Stomach smooth muscle (tissue), 2 donors: ENCODE measurements around the gene HACL1.

Experiments used
- H3K27ac ChIP-seq: one replicate; pipeline ENCODE4 v1.7.0; 2013; ENCODE audit warnings: mild to moderate bottlenecking, low read length, inconsistent platforms
- H3K27me3 ChIP-seq, 2 donors: one replicate each; pipeline ENCODE4 v1.7.0; 2013; ENCODE audit warnings: low read length in 2 of 2; ENCODE audit not compliant: insufficient read depth in 2 of 2, control insufficient read depth in 1 of 2
- H3K36me3 ChIP-seq, 2 donors: one replicate each; pipeline ENCODE4 v1.7.0; 2013; ENCODE audit warnings: low read length in 2 of 2; ENCODE audit not compliant: control insufficient read depth in 2 of 2, insufficient read depth in 2 of 2
- H3K4me1 ChIP-seq: one replicate; pipeline ENCODE4 v1.7.0; 2013; ENCODE audit warnings: low read length; ENCODE audit not compliant: control insufficient read depth, insufficient read depth
- H3K4me3 ChIP-seq, 2 donors: one replicate each; pipeline ENCODE4 v1.7.0; 2013; ENCODE audit warnings: low read length in 2 of 2
- H3K9ac ChIP-seq, 2 donors: one replicate each; pipeline ENCODE4 v1.7.0; 2013; ENCODE audit warnings: low read length in 2 of 2, mild to moderate bottlenecking in 1 of 2
- H3K9me3 ChIP-seq, 2 donors: one replicate each; pipeline ENCODE4 v1.7.0; 2013; ENCODE audit warnings: low read length in 2 of 2; ENCODE audit not compliant: control insufficient read depth in 2 of 2
- donor health status: healthy.
- donor health status: Pancreatic carcinoma.

The HACL1 gene

GRCh38 chr3:15637131-15637951, 36.0 kb upstream of the HACL1 start:
- peak overlapping the region in 1 of 2 donors; percentile 22 for H3K4me3 ChIP-seq
- peak overlapping the region in 1 of 2 donors; percentile 13 for H3K9ac ChIP-seq
- H3K36me3 ChIP-seq = peaks cover 4 to 6% of the 10 kb centered on the region in 2 donors
- H3K4me1 ChIP-seq = peaks cover 40% of the 10 kb centered on the region
- no peaks in the 10 kb centered on the region for H3K9me3 ChIP-seq
- no peaks in the 10 kb centered on the region for H3K27me3 ChIP-seq
- peak overlapping the region; percentile 86 for H3K27ac ChIP-seq

GRCh38 chr3:15636028-15636709, 34.8 kb upstream of the HACL1 start:
- Histone ChIP-seq H3K9me3 (no peaks in the 10 kb centered on the region), H3K36me3 (no peaks in the 10 kb centered on the region), H3K27me3 (no peaks in the 10 kb centered on the region), H3K4me3 (peak overlapping the region in 1 of 2 donors; percentile 3), H3K4me1 (peaks cover 49% of the 10 kb centered on the region), H3K27ac (peak overlapping the region; percentile 86), H3K9ac (peak overlapping the region in 1 of 2 donors; percentile 12)

GRCh38 chr3:15635121-15635661, 33.8 kb upstream of the HACL1 start:
- peak overlapping the region; percentile 86 for H3K27ac ChIP-seq
- H3K9ac ChIP-seq = peak overlapping the region; percentile 12 to 51
- H3K27me3 ChIP-seq = no peaks in the 10 kb centered on the region
- no peaks in the 10 kb centered on the region for H3K9me3 ChIP-seq
- H3K4me3 ChIP-seq = peak overlapping the region; percentile 20 to 54
- peaks cover 49% of the 10 kb centered on the region for H3K4me1 ChIP-seq
- no peaks in the 10 kb centered on the region for H3K36me3 ChIP-seq

- H3K9me3 ChIP-seq = no peaks in the 10 kb centered on the region
- peak overlapping the region; percentile 12 to 37 for H3K9ac ChIP-seq
- no peaks in the 10 kb centered on the region for H3K36me3 ChIP-seq
- H3K4me1 ChIP-seq = peaks cover 49% of the 10 kb centered on the region
- peak overlapping the region in 1 of 2 donors; percentile 54 for H3K4me3 ChIP-seq
- no peaks in the 10 kb centered on the region for H3K27me3 ChIP-seq
- H3K27ac ChIP-seq = peak overlapping the region; percentile 86
Measured at GRCh38 chr3:15634671-15635070, 33.3 kb upstream of the HACL1 start.

- Histone ChIP-seq H3K9me3 (no peaks in the 10 kb centered on the region), H3K27ac (peak overlapping the region; percentile 86), H3K27me3 (no peaks in the 10 kb centered on the region), H3K4me1 (peaks cover 49% of the 10 kb centered on the region), H3K4me3 (no peak overlapping the region), H3K36me3 (peaks cover 0 to 1% of the 10 kb centered on the region in 2 donors), H3K9ac (peak overlapping the region in 1 of 2 donors; percentile 12)
Measured at GRCh38 chr3:15633766-15634598, 32.6 kb upstream of the HACL1 start.

GRCh38 chr3:15633159-15633558, 31.8 kb upstream of the HACL1 start:
- H3K4me3 ChIP-seq = no peak overlapping the region
- no peak overlapping the region for H3K9ac ChIP-seq
- no peaks in the 10 kb centered on the region for H3K27me3 ChIP-seq
- peaks cover 0 to 2% of the 10 kb centered on the region in 2 donors for H3K36me3 ChIP-seq
- no peaks in the 10 kb centered on the region for H3K9me3 ChIP-seq
- peak overlapping the region; percentile 11 for H3K27ac ChIP-seq
- H3K4me1 ChIP-seq = peaks cover 42% of the 10 kb centered on the region

GRCh38 chr3:15632212-15632580, 30.8 kb upstream of the HACL1 start:
- Histone ChIP-seq H3K4me3 (no peak overlapping the region), H3K9me3 (no peaks in the 10 kb centered on the region), H3K36me3 (peaks cover 0 to 3% of the 10 kb centered on the region in 2 donors), H3K27me3 (no peaks in the 10 kb centered on the region), H3K4me1 (peaks cover 36% of the 10 kb centered on the region), H3K9ac (no peak overlapping the region), H3K27ac (no peak overlapping the region)

- Histone ChIP-seq H3K36me3 (peaks cover 0 to 3% of the 10 kb centered on the region in 2 donors), H3K4me1 (peaks cover 33% of the 10 kb centered on the region), H3K4me3 (no peak overlapping the region), H3K27ac (no peak overlapping the region), H3K9me3 (no peaks in the 10 kb centered on the region), H3K9ac (no peak overlapping the region), H3K27me3 (no peaks in the 10 kb centered on the region)
Measured at GRCh38 chr3:15631426-15632211, 30.2 kb upstream of the HACL1 start.

- Histone ChIP-seq H3K27me3 (no peaks in the 10 kb centered on the region), H3K9ac (peak overlapping the region in 1 of 2 donors; percentile 0), H3K27ac (no peak overlapping the region), H3K4me3 (peak overlapping the region; percentile 32 to 64), H3K4me1 (peaks cover 27% of the 10 kb centered on the region), H3K9me3 (no peaks in the 10 kb centered on the region), H3K36me3 (peaks cover 0 to 3% of the 10 kb centered on the region in 2 donors)
Measured at GRCh38 chr3:15630646-15631350, 29.4 kb upstream of the HACL1 start.
